GM19372 (cell line): ENCODE results near the gene HELZ2.

Source experiments
- ATAC-seq: cut with Tn5 transposase; IDR thresholded peaks from one replicate; pipeline ENCODE4 v1.9.1; 2021; ENCODE audit warnings: mild to moderate bottlenecking, low read depth, moderate library complexity; ENCODE audit not compliant: unreplicated experiment

Gene HELZ2

DNA sequence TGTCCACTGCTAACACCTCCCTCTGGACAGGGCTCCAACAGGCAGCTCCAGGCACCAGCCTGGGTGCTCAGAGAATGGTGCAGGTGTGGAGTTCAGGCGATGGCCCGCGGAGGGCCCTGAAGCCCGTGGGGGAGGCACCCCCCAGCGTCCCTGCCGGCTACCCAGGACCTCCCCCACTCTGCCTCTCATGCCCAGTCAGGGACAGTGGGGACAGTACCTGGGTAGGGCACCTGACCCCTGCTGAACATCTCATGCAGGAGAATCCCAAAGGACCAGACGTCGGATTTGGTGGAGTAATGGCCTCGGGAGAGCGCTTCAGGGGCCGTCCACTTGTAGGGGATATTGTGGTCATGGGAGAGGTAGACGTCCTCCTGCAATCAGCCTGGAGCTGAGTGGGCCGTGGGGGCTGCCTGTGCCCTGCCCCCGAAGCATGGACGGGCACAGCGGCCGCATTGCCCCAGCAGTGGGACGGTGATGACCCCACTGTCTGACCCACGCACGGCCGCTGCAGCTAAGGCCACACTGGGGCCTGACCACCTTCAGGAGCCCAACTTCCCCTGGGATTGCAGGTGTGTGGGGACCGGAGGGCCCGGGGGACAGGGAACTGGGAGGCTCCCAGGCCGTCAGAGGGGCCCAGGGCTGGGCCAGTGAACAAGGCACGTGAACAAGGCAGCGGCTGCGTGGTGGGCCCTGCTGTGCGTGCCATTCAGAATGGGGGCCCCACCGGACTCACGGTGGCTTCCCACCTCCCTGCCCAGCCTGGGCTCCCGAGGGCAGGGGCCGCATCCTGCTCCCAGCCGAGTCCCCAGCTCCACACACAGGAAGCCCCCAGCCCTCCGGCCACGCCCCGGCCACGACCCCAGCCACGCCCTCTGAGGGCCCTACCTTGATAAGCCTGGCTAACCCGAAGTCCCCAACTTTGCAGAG is 43.9 kb downstream of the HELZ2 start:
- ATAC-seq: no peak

DNA sequence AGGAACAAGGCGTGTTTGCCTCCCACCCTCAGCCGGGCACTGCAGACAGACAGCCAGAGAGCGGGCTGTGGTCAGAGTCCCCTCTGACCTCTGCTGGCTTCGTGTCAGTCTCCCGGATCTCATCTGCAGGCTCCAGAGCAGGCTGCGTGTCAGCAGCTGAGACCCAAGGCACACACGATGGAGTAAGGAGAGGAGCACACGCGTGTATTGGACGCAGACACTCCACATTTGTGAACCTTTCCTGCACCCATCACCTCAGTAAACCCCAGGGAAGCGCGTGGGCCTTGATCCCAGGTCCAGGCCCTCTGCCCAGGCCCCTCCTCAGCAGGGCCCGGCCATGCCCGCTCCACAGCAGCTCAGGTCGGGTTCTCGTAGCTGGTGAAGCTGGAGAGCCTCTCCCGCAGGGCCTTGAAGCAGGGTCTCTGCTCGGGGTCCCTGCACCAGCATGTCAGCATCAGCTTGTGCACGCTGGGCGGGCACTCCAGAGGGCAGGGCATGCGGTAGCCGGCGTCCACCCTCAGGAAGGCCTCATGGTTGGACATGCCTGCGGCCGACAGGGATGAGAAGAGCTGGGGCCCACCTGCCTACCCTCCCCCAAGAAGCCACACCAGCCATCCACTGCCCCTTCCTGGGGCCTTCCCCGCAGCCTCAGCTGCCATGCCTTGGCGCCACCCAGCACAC is 44.7 kb downstream of the HELZ2 start:
- no peak for ATAC-seq

DNA sequence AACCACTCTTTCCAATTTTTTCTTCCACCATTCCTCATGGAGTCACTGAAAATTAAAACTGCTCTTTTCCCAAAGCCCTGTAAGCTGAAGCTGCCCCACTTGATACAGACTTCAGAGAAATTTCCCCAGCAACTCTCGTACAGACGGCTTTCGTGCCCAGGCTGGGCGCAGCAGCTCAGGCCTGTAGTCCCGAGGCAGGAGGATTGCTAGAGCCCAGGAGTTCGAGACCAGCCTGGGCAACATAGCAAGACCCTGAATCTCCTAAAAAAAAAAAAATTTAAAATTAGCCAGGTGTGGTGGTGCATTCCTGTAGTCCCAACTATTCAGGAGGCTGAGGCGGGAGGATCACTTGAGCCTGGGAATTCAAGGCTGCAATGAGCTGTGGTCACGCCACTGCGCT is 46.9 kb downstream of the HELZ2 start:
- ATAC-seq: no peak

DNA sequence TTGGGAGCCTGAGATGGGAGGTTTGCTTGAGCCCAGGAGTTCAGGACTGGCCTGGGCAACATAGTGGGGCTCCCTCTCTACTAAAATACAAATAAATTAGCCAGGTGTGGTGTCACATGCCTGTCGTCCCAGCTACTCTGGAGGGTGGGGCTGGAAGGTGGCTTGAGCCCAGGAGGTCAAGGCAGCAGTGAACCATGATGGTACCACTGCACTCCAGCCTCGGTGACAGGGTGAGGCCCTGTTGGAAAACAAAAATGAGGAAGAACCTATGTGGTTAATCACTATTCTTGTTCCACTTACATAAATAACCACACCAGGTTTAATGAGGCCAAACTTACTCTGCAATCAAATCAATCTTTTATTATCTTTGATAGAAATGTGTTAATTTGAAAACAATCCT is 48.1 kb downstream of the HELZ2 start:
- no peak for ATAC-seq

DNA sequence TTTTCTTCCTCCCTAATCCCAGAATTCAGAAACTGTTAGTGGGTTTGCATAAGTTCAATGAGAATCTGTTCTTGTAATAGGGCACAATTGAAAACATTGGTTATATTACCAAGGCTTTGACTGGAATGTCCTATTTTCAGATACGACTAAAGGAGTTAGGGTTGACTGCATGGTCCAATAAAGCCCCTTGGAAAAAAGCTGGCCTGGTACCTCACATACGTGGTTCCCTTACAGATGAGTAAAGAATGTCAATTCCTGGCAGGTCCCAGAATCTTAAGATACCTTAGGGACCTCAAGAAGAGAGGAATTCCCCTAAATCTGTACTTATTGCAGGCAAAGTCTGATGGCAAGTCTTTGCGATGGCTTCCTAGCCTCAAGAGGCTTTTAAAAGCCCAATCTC is 48.9 kb downstream of the HELZ2 start:
- no peak for ATAC-seq
